HG02840 (cell line): ENCODE data around the gene ZKSCAN2.

Source experiments
- ATAC-seq: cut with Tn5 transposase; IDR thresholded peaks from one replicate; pipeline ENCODE4 v1.9.1; 2021; ENCODE audit warnings: mild to moderate bottlenecking, moderate library complexity, moderate number of reproducible peaks; ENCODE audit not compliant: unreplicated experiment, low FRiP score

The ZKSCAN2 gene

DNA sequence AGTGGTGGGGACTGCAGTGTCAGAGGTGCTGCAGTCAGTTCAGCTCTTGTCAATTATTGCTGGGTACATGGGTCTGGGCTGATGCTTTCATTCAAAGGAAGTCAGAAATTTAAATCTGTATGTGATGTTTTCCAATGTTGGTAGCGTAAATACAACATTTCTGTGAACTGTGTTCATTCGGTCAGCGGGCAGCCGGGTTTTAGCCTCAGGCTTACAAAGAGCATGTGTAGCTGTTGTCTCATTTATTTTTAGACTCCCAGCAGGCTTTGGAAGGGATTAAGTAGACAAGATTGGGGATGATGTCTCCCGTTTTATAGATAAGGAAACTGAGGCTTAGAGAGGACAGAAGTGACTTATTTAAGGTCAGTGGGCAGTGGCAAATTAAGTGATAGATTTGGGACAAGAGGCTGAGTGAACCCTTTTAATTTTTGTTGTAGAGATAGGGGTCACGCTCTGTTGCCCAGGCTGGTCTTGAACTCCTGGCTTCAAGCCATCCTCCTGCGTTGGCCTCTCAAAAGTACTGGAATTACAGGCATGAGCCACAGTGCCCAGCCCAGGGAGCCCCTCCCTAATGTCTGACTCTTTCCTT is 32.8 kb downstream of the ZKSCAN2 start:
- no peak for ATAC-seq

DNA sequence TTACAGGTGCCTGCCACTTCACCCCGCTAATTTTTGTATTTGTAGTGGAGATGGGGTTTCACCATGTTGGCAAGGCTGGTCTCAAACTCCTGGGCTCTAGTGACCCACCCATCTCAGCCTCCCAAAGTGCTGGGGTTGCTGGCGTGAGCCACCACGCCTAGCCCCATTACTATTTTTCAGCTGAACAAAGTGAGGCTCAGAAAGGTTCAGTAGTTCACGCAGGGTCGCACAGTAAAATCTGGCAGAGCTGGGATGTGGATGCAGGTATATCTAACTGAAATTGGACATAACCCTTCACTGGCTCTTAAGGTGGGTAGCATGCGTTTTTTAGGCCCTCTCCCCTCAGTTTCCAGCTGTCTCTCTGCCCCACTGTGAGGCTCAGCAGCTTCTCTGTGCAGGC is 33.7 kb downstream of the ZKSCAN2 start:
- ATAC-seq = no peak

DNA sequence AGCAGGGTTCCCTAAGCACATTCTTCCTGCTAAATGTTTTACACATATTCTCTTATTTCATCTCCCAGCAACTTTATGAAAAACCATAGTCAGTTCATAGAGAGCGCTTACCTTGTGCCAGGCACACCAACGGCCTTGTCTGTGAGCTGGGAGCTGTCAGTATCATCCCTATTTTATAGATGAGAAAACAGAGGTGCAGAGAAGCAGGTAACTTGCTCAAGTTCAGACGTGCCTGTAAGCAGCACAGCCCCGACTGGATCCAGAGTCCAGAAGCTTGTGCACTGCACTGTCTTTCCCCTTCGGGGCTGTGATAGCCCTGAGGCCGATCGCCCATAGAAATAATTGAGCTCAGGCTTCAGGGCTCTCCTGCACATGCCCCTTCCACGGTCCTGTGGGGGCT is 34.7 kb downstream of the ZKSCAN2 start:
- no peak for ATAC-seq

DNA sequence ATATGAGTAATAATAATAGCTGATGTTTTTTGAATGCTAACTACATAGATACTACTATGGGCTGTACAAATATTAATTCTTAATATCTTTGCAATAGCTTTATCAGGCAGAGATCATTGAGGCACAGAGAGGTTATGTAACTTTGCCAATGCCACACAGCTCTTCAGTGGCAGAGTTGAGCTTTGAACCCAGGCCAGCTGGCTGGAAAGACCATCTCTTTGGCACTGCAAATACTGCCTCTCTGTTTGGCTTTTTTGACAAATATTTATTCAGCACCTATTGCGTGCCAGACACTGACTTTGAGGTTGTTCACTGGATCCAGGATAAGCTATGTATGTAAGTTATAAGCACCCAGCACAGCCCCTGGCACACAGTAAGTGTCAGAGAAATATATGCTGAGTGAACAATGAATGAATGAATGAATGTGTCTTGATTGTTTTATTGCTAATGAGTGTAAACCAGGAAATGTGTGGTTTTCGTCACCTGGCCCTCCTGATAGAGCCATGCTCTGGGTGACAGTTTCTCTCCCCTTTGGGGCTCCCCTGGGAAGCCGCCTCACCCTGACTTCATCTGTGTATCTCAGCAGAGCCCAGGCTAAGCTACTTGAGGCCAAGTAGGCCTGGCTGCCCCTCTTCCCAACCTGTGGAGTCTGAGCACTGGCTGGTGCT is 38.4 kb downstream of the ZKSCAN2 start:
- ATAC-seq = no peak

- ATAC-seq = no peak
Measured at GRCh38 chr16:25217921-25218320, 39.7 kb downstream of the ZKSCAN2 start.

DNA sequence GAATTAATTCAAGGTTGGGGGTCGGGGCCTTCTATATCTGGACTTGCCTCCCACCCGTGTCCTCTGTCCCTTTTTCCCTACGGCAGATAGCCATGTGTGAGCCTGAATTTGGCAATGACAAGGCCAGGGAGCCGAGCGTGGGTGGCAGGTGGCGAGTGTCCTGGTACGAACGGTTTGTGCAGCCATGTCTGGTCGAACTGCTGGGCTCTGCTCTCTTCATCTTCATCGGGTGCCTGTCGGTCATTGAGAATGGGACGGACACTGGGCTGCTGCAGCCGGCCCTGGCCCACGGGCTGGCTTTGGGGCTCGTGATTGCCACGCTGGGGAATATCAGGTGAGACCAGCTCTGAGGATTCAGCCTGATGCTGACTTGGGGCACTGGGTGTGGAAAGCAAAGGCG is 40.5 kb downstream of the ZKSCAN2 start:
- no peak for ATAC-seq

- ATAC-seq = no peak
Measured at GRCh38 chr16:25213709-25214397, 43.8 kb downstream of the ZKSCAN2 start.

DNA sequence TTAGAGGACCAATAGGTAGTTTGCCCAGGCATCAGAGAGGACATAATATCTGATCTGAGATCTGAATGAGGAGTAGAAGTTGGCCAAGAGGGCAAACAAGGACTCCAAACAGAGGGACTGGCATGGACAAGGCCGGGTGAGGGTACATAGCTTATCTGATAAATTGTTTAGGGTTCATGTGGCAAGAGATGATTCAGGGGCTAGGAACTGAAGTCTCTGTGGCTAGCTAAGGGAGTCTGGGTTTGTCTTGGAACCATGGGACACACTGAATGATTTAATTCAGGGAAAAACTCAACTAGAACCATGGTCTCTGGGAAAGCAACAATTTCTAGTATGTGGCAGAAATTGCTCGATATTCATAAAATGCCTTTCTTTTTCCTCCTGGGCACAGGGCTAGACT is 45.0 kb downstream of the ZKSCAN2 start:
- no peak for ATAC-seq

GRCh38 chr16:25210758-25211157 is 46.9 kb downstream of the ZKSCAN2 start:
- no peak for ATAC-seq

DNA sequence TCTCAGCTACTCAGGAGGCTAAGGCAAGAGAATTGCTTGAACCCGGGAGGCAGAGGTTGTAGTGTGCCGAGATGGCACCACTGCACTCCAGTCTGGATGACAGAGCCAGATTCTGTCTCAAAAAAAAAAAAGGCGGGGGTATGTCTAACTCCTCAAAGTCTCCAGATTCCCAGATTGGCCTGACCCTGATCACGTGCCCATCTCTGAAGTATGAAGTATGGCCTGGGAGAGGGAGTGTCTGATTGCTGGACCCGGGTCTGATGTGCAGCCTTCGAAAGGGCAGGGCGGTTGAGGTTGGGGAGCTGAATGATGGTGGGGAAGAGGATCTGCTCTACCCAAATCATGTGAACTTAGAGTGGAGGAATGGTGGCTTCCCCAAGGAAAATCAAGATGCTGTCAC is 58.2 kb downstream of the ZKSCAN2 start:
- no peak for ATAC-seq

DNA sequence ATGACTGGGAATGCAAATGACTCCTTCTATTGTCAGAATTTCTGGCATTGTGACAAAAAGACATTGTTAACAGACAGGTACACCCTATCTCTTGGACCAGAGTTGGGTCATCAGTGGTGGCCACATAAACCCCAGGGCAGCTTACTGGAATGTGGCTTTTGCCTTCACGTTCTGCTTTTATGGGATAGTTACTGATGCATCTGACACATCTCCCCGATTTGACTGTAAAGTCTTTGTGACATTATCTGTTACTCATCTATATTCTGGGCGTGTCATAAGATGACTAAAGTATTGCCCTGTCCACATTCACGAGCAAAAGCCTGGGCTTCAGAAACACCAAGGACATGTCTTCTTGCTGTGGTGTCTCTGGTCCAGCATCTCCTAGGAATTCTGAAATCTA is 59.6 kb downstream of the ZKSCAN2 start:
- no peak for ATAC-seq

- no peak for ATAC-seq
Measured at GRCh38 chr16:25194273-25194878, 63.3 kb downstream of the ZKSCAN2 start.

- ATAC-seq = no peak
Measured at GRCh38 chr16:25192096-25192495, 65.5 kb downstream of the ZKSCAN2 start.

- ATAC-seq = no peak
Measured at GRCh38 chr16:25189305-25189704, 68.3 kb downstream of the ZKSCAN2 start.

GRCh38 chr16:25187491-25187795 is 70.2 kb downstream of the ZKSCAN2 start:
- ATAC-seq = no peak
